Lower leg skin (tissue), 4 donors: ENCODE measurements around the gene LDHA. TPM values are rescaled to one million over a fixed set of nuclear protein-coding genes. Genes with fewer than 3 reads are reported as not detected.

Experiments used
- DNase-seq, 2 donors: peaks; one replicate each; pipeline ENCODE4 v3.0.0-alpha.2; 2019; ENCODE audit warnings: low spot score in 2 of 2
- H3K4me3 ChIP-seq: fragments of 200-600 bp; sonication (generic); 2 replicates; pipeline ENCODE4 v1.5.1; 2017; ENCODE audit warnings: mild to moderate bottlenecking, low read depth; ENCODE audit not compliant: poor library complexity, severe bottlenecking
- POLR2A ChIP-seq, 2 donors: fragments of 450-650 bp; IDR thresholded peaks; one replicate each; pipeline ENCODE4 v1.6.1; 2016 to 2017; ENCODE audit warnings: antibody characterized with exemption in 2 of 2, mild to moderate bottlenecking in 1 of 2, moderate library complexity in 1 of 2
- whole genome bisulfite sequencing, 2 donors: methylation state at CpG; one replicate each; pipeline ENCODE4 v1.1.5; 2018; 5-methylcytosine and 5-hydroxymethylcytosine counted together
- intact Hi-C: fragments of 100-400 bp; cut with DNase I; formaldehyde crosslinking; loops from one replicate; pipeline ENCODE4 v1.15.0; 2023; ENCODE audit warnings: low total_unique reads
- total RNA-seq, 4 donors: library from RNA; depleted of rRNA; stranded (reverse); fragments of >200 nt; gene quantifications; one replicate each; pipeline ENCODE4 v1.1.0, GENCODE V29; 2016
- TF ChIP-seq, protein P1 (sequence below), 3 donors: fragments of 450-650 bp; IDR thresholded peaks; one replicate each; pipeline ENCODE4 v1.5.1; 2016; ENCODE audit warnings: antibody characterized with exemption in 3 of 3, mild to moderate bottlenecking in 3 of 3, moderate library complexity in 2 of 3

LDHA gene
- total RNA-seq, 4 donors from 2014 or later: 488 to 761 (median 562) TPM

DNA sequence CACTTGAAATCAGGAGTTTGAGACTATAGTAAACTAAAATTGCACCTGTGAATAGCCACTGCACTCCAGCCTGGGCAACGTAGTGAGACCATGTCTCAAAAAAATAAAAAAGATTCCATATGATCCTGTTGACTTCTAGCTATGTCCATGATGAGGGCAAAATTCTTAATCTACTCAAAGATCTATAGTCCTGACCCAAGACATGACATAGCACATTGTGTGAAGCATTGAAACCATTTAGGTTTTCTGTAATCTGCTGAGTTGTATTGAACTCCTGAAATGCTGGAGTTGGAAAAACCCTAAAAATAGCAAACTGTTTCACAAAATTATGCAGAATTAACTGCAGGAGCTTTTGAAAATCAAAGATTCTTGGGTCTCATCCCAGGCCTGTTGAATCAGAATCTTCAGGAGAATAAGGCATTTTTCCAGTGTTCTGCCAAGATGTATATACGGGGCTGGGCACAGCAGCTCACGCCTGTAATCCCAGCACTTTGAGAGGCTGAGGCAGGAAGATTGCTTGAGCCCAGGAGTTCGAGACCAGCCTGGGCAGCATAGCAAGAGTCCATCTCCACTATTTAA lies 29.8 kb upstream of the LDHA start:
- TF ChIP-seq, protein P1, sequence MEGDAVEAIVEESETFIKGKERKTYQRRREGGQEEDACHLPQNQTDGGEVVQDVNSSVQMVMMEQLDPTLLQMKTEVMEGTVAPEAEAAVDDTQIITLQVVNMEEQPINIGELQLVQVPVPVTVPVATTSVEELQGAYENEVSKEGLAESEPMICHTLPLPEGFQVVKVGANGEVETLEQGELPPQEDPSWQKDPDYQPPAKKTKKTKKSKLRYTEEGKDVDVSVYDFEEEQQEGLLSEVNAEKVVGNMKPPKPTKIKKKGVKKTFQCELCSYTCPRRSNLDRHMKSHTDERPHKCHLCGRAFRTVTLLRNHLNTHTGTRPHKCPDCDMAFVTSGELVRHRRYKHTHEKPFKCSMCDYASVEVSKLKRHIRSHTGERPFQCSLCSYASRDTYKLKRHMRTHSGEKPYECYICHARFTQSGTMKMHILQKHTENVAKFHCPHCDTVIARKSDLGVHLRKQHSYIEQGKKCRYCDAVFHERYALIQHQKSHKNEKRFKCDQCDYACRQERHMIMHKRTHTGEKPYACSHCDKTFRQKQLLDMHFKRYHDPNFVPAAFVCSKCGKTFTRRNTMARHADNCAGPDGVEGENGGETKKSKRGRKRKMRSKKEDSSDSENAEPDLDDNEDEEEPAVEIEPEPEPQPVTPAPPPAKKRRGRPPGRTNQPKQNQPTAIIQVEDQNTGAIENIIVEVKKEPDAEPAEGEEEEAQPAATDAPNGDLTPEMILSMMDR (IDR thresholded peaks at IDR 0.05): no peak
- TF ChIP-seq POLR2A (IDR thresholded peaks at IDR 0.05): no peak
- DNase-seq: no peak
- intact Hi-C loops: no loop called here
- no peak overlapping the region for H3K4me3 ChIP-seq
- 77 to 82% methylated on average over 4 of the region's 4 CpGs for WGBS, 2 donors

DNA sequence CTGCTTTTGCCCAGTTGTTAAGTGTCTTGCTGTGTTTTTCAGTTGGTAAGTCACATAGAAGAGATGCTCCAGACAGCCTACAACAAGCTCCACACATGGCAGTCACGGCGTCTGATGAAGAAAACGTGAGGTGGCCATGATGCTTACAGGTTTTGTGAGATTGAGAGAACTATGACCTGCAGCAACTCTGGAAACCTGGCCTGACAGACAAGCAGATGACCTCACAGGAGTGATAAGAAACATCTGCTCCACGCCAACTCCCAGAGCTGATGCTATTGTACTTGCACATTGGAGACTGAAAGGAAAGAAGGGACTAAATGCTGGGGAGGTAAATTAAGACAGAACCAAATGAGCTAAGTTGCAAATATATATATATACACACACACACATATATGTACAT lies 28.6 kb upstream of the LDHA start:
- no peak overlapping the region for H3K4me3 ChIP-seq
- intact Hi-C loops: no loop called here
- TF ChIP-seq POLR2A (IDR thresholded peaks at IDR 0.05): no peak
- TF ChIP-seq, protein P1 (IDR thresholded peaks at IDR 0.05): no peak
- DNase-seq: no peak
- WGBS, 2 donors: 87 to 95% methylated on average over 4 of the region's 4 CpGs

DNA sequence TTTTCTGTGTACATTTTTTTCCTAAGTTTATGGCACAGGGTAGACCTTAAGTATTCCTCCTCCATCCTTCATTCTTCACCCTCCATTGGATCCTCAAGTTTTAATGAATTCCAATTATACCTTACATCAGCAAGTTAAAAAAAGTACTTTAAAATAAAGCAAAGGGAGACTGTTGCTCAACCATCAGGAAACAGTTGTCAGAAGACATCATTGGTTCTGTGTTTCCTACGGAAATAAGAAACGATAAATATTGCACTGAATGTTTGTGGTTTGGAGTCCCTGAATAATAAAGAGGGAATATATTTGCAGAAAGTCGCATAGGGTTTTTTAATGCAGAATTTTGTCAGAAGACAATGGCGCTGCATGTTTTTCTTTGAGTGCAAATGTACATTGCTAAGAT lies 28.1 kb upstream of the LDHA start:
- WGBS, 2 donors: 83 to 87% methylated on average over 4 of the region's 4 CpGs
- no peak overlapping the region for H3K4me3 ChIP-seq
- intact Hi-C loops: no loop called here
- no peak for TF ChIP-seq POLR2A (IDR thresholded peaks at IDR 0.05)
- TF ChIP-seq, protein P1 (IDR thresholded peaks at IDR 0.05): no peak
- no peak for DNase-seq

DNA sequence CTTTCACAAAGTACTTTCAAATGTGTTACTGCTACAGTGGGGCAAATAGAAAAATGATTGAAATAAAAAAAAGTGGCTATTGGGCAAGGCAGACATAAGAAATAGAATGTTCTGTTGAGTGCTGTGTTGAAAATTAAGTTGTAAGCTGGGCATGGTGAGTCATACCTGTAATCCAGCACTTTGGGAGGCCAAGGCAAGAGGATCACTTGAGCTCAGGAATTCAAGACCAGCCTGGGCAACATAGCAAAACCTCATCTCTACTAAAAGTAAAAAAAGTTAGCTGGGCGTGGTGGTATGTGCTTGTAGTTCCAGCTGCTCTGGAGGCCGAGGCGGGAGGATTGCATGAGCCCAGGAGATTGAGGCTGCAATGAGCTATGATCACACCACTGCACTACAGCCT lies 26.9 kb upstream of the LDHA start:
- DNase-seq: no peak
- TF ChIP-seq, protein P1 (IDR thresholded peaks at IDR 0.05): no peak
- TF ChIP-seq POLR2A (IDR thresholded peaks at IDR 0.05): no peak
- no peak overlapping the region for H3K4me3 ChIP-seq
- intact Hi-C loops: no loop called here
- 95 to 96% methylated on average over 3 of the region's 3 CpGs for WGBS, 2 donors

DNA sequence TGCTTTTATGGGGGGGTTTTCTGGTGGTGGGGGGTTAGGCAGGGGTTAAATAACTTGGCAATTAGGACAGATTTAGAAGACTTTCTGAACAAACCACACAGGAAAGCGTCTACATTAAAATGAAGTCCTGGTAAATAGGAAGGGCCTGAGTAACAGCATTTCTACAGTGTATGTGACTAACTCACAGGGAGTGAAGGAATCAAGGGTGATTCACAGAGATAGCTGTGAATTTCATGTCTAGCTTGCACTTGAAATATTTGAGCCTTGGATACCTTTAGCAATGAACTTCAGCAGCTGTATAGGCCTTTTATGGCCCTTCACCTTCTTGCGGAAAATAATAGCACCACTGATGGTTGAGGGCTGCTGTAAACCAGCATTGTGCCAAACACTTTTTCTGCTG lies 26.1 kb upstream of the LDHA start:
- WGBS, 2 donors: 60 to 64% methylated on average over 2 of the region's 2 CpGs
- no peak overlapping the region for H3K4me3 ChIP-seq
- no peak for TF ChIP-seq POLR2A (IDR thresholded peaks at IDR 0.05)
- TF ChIP-seq, protein P1 (IDR thresholded peaks at IDR 0.05): no peak
- no peak for DNase-seq
- intact Hi-C loops: no loop called here

DNA sequence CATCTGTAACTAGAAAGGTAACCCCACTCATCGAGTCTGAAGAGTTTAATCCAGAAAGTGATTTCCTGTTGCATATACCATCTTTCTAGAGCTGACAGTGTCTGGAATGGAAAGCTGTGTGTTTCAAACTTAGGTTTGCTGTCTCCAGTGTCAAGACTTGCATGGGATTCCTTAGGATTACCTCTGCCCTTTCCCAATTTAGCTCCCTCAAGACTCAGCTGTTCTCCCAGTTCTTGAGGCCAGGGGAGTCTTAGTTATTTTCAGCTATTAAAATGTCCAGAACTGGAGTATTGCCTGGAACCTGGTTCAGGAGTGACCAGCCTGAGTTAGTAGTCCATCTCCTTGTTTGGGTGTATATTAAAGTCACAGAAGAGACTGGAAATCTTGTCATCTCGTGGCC lies 25.0 kb upstream of the LDHA start:
- intact Hi-C loops: no loop called here
- H3K4me3 ChIP-seq: no peak overlapping the region

More for the DNA sequence above, 25.0 kb upstream of the LDHA start:
- TF ChIP-seq, protein P1 (IDR thresholded peaks at IDR 0.05): no peak
- no peak for TF ChIP-seq POLR2A (IDR thresholded peaks at IDR 0.05)
- DNase-seq: no peak
- WGBS, 2 donors: 65 to 70% methylated on average over 2 of the region's 2 CpGs
